GF-D8 (cell line): ENCODE measurements around the gene RAPGEF2.

Experiments used
- DNase-seq: peaks from one replicate; lab custom pipeline; 2025; lab: John Stamatoyannopoulos, UW

RAPGEF2 gene

GRCh38 chr4:159197885-159198269 lies 95.0 kb downstream of the RAPGEF2 start:
- DNase-seq: no peak

GRCh38 chr4:159199826-159200225 lies 96.9 kb downstream of the RAPGEF2 start:
- no peak for DNase-seq

GRCh38 chr4:159201168-159201567 lies 98.3 kb downstream of the RAPGEF2 start:
- DNase-seq: no peak

GRCh38 chr4:159204566-159204965 lies 101.7 kb downstream of the RAPGEF2 start:
- no peak for DNase-seq

GRCh38 chr4:159205466-159205865 lies 102.6 kb downstream of the RAPGEF2 start:
- no peak for DNase-seq

GRCh38 chr4:159206427-159206871 lies 103.6 kb downstream of the RAPGEF2 start:
- no peak for DNase-seq

- no peak for DNase-seq
Measured at GRCh38 chr4:159209249-159209648, 106.4 kb downstream of the RAPGEF2 start.

GRCh38 chr4:159210975-159211374 lies 108.1 kb downstream of the RAPGEF2 start:
- DNase-seq: no peak

- DNase-seq: no peak
Measured at GRCh38 chr4:159212675-159213293, 109.9 kb downstream of the RAPGEF2 start.

GRCh38 chr4:159216834-159217233 lies 114.0 kb downstream of the RAPGEF2 start:
- DNase-seq: no peak

- no peak for DNase-seq
Measured at GRCh38 chr4:159219862-159220261, 117.0 kb downstream of the RAPGEF2 start.

GRCh38 chr4:159220353-159220752 lies 117.5 kb downstream of the RAPGEF2 start:
- no peak for DNase-seq

- DNase-seq: no peak
Measured at GRCh38 chr4:159221280-159221679, 118.4 kb downstream of the RAPGEF2 start.

GRCh38 chr4:159222043-159222552 lies 119.2 kb downstream of the RAPGEF2 start:
- no peak for DNase-seq

- DNase-seq: no peak
Measured at GRCh38 chr4:159224408-159224807, 121.5 kb downstream of the RAPGEF2 start.

GRCh38 chr4:159227378-159227777 lies 124.5 kb downstream of the RAPGEF2 start:
- DNase-seq: no peak

- no peak for DNase-seq
Measured at GRCh38 chr4:159227984-159228383, 125.1 kb downstream of the RAPGEF2 start.

GRCh38 chr4:159229164-159229563 lies 126.3 kb downstream of the RAPGEF2 start:
- no peak for DNase-seq

- no peak for DNase-seq
Measured at GRCh38 chr4:159232465-159233106, 129.7 kb downstream of the RAPGEF2 start.

- DNase-seq: no peak
Measured at GRCh38 chr4:159235779-159236368, 133.0 kb downstream of the RAPGEF2 start.

GRCh38 chr4:159237975-159238374 lies 135.1 kb downstream of the RAPGEF2 start:
- no peak for DNase-seq

- no peak for DNase-seq
Measured at GRCh38 chr4:159238631-159239030, 135.8 kb downstream of the RAPGEF2 start.

- DNase-seq: no peak
Measured at GRCh38 chr4:159239629-159240028, 136.8 kb downstream of the RAPGEF2 start.
